Astrocyte of the cerebellum (primary cell): Measurements from ENCODE around the gene ROR2.
"Not testable (repeated sequence)": the region's sequence is repeated elsewhere in the genome, so short reads cannot be mapped to it uniquely, and the experiment has no call there.

Source experiments
- DNase-seq: peaks from one replicate; pipeline ENCODE4 v3.0.0-alpha.2; 2011; ENCODE audit warnings: low read depth
- H3K4me3 ChIP-seq: 2 replicates; pipeline ENCODE4 v1.5.1; 2011; ENCODE audit warnings: mild to moderate bottlenecking, low read depth, low read length, moderate library complexity
- in situ Hi-C: cut with HindIII; loops from 2 replicates; pipeline ENCODE4 v1.10.0; 2017; ENCODE audit warnings: low sequenced_read_pairs
- TF ChIP-seq, protein P1 (sequence below): IDR thresholded peaks from 2 replicates; pipeline ENCODE4 v1.5.1; 2012; ENCODE audit warnings: low read length, low read depth, moderate library complexity, mild to moderate bottlenecking; ENCODE audit errors: missing control alignments

ROR2 gene

DNA sequence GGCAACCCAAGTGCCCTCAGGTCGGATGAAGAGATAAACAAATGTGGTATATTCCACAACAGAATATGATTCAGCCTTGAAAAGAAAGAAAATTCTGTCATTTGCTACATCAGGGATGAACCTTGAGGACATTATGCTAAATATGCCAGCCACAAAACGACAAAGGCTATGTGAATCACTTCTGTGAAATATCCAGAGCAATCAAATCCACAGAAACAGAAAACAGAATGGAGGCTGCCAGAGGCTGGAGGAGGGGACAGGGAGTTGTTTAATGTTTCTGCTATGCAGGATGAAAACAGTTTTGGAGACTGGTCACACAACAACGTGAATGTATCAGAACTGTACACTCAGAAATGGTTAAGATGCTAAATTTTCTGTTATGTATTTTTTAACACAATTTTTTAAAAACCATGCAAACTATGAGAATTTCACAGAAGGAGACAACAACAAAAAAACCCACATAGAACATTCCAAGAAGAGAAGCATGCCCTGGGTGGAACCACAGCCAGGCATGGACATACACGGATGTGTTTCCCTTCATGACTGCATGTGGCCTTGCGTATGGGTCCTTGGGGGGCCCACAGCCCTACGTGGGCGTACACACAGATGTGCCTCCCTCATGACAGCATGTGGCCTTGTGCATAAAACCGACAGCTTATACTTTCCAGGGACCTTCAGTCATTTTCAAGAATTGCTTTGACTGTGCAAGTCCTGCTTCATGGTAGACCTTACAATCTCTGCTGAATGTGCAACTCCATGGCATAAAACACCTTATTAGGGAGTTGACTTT, 146.7 kb downstream of the ROR2 start:
- DNase-seq, result no peak
- no peak overlapping the region for H3K4me3 ChIP-seq
- in situ Hi-C loops, result no loop called here
- TF ChIP-seq, protein P1, sequence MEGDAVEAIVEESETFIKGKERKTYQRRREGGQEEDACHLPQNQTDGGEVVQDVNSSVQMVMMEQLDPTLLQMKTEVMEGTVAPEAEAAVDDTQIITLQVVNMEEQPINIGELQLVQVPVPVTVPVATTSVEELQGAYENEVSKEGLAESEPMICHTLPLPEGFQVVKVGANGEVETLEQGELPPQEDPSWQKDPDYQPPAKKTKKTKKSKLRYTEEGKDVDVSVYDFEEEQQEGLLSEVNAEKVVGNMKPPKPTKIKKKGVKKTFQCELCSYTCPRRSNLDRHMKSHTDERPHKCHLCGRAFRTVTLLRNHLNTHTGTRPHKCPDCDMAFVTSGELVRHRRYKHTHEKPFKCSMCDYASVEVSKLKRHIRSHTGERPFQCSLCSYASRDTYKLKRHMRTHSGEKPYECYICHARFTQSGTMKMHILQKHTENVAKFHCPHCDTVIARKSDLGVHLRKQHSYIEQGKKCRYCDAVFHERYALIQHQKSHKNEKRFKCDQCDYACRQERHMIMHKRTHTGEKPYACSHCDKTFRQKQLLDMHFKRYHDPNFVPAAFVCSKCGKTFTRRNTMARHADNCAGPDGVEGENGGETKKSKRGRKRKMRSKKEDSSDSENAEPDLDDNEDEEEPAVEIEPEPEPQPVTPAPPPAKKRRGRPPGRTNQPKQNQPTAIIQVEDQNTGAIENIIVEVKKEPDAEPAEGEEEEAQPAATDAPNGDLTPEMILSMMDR, result no peak

DNA sequence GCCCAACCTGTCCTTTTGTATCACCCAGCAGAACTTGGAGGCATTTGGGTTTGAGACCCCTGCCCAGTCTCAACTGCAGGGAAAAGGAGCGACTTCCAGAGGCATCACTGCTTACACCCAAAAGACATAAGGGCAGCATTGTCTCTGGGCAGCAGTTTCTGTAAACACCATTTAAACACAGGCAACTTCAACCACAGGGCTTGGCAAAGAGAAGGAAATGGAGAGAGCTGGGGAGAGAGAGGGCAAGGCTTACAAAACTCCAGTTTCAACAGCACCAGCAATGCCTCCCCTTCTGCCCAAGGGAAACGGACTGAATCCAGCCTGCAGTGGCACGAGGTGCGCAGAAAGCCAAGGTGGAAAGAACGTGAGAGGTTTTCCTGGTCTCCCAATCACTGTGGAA, 147.6 kb downstream of the ROR2 start:
- in situ Hi-C loops, result no loop called here
- no peak for DNase-seq
- TF ChIP-seq, protein P1, result no peak
- no peak overlapping the region for H3K4me3 ChIP-seq

DNA sequence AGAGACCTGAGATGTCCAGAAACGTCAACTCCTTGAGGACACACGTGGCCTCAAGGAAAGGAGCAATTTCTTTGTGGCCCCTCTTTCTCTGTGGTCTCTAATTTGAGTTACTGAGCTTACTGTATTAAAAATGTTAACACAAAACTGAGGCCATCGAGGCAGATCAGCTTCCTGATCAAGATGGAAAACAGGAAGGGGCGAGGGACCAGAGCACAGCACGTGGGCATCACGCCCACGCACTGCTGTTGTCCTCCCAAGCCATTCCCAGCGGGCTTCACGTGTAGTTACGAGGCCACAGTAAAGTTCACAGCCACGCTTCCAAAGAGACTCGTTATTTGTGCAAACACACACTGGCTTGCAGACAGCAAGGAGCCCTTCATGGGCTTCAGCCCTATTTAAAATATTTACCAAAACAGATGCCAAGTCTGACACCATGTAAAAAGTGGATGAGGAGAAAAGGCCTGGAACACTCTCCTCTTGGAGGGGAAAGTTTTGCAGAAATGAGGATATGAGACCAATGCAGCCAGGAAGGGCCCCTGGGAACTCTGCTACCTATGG, 149.5 kb downstream of the ROR2 start:
- DNase-seq, result no peak
- H3K4me3 ChIP-seq, result no peak overlapping the region
- TF ChIP-seq, protein P1, result no peak
- in situ Hi-C loops, result no loop called here

DNA sequence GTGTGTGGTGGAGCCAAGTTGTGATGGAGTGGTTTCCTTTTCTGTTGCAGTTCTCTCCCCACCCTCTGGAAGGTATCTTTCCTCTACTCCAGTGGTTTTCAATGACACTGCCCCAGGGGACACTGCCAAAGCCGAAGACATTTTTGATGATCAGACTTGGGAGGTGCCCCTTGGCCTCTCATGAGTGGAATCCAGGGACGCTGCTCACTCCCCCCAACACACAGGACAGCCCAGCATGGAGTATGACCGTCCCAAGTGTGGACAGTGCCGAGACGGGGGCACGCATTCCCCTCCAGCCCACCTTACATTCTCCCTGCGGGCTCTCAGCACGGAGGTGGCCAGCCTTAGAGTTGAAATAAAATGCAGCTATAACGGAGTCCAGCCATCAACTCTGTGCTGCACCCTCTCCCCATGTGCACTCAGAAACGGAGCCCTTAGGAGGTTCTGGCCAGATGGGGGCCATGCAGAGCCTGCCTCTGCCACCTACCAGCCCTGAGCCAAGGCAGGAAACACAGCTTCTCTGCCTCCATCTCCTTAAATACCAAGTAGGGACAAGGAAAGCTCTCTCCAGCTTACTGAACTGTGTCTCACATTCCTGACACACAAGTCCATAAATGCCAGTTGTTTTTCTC, 150.8 kb downstream of the ROR2 start:
- in situ Hi-C loops, result no loop called here
- H3K4me3 ChIP-seq, result no peak overlapping the region
- TF ChIP-seq, protein P1, result no peak
- no peak for DNase-seq

DNA sequence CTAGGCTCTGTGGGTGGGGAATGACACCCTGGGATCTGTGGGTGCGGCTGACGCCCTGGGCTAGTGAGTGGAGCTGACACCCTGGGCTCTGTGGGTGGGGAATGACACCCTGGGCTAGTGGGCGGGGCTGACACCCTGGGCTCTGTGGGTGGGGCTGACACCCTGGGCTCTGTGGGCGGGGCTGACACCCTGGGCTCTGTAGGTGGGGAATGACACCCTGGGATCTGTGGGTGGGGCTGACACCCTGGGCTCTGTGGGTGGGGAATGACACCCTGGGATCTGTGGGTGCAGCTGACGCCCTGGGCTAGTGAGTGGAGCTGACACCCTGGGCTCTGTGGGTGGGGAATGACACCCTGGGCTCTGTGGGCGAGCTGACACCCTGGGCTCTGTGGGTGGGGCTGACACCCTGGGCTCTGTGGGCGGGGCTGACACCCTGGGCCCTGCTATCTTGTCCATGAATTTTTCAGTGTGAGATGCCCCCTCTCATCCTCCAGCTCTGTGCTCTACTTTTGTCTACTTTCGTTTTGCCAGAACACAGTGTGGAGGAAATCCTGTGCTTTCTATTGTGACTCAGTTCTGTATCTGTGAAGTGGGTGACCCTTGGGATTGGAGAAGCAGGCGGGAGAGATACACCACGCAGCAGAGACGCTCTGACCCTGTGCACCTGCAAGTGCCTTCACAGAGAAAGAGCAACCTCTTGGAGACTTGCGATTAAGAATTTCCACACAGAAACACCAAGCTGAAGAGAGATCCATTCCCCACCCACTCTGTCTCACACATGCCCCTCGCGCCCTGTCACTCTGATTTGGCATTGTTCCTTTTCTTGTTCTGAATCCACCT, 151.5 kb downstream of the ROR2 start:
- DNase-seq, result not testable (repeated sequence)

DNA sequence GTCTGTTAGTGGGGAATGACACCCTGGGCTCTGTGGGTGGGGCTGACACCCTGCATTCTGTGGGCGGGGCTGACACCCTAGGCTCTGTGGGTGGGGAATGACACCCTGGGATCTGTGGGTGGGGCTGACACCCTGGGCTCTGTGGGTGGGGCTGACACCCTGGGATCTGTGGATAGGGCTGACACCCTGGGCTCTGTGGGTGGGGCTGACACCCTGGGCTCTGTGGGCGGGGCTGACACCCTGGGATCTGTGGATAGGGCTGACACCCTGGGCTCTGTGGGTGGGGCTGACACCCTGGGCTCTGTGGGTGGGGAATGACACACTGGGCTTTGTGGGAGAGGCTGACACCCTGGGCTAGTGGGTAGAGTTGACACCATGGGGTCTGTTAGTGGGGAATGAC, 152.5 kb downstream of the ROR2 start:
- DNase-seq, H3K4me3 ChIP-seq, in situ Hi-C loops: not testable (repeated sequence)

More for the DNA sequence above, 151.5 kb downstream of the ROR2 start:
- in situ Hi-C loops, H3K4me3 ChIP-seq: not testable (repeated sequence)

DNA sequence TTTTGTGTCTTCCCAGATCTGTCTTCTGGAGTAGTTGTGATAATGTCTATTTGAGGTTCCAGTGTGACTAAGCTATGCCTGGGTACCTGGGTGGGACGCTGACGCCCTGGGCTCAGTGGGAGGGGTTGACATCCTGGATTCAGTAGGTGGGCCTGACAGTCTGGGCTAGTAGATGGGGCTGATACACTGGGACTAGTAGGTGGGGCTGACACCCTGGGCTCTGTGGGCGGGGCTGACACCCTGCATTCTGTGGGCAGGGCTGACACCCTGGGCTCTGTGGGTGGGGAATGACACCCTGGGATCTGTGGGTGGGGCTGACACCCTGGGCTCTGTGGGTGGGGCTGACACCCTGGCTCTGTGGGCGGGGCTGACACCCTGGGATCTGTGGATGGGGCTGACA, 153.5 kb downstream of the ROR2 start:
- H3K4me3 ChIP-seq, in situ Hi-C loops, DNase-seq: not testable (repeated sequence)
